WTC11 (cell line): ENCODE data around the gene ZNF827. TPM values are rescaled to one million over a fixed set of nuclear protein-coding genes. Genes with fewer than 3 reads are reported as not detected.

Source experiments
- ATAC-seq: fragments of 200-7000 bp; cut with Tn5 transposase; 2 replicates; pipeline ENCODE4 v1.10.0; 2021; ENCODE audit warnings: mild to moderate bottlenecking, moderate library complexity
- CTCF ChIA-PET: fragments of 300-600 bp; sonication (Branson Sonifier 250); formaldehyde crosslinking; loops from one replicate; lab custom pipeline; 2021; ENCODE audit warnings: antibody characterized with exemption; lab: Charles Lee
- POLR2A ChIA-PET: fragments of 350-600 bp; sonication (Branson Sonifier 250); formaldehyde crosslinking; loops from one replicate; lab custom pipeline; 2021; ENCODE audit warnings: antibody characterized with exemption; lab: Charles Lee
- DNase-seq: peaks from one replicate; pipeline ENCODE4 v3.0.0; 2021; ENCODE audit warnings: low spot score
- H3K27ac Mint-ChIP-seq: 2 replicates; pipeline ENCODE4 v1.8.0; 2021; ENCODE audit warnings: mixed read lengths
- H3K27me3 Mint-ChIP-seq: 2 replicates; pipeline ENCODE4 v1.8.0; 2021; ENCODE audit warnings: low read depth, mild to moderate bottlenecking, moderate library complexity, mixed read lengths
- H3K36me3 Mint-ChIP-seq: 2 replicates; pipeline ENCODE4 v1.8.0; 2021; ENCODE audit warnings: mixed read lengths
- H3K4me1 Mint-ChIP-seq: 2 replicates; pipeline ENCODE4 v1.8.0; 2022; ENCODE audit warnings: mixed read lengths
- H3K4me3 Mint-ChIP-seq: 2 replicates; pipeline ENCODE4 v1.8.0; 2021; ENCODE audit warnings: mild to moderate bottlenecking, moderate library complexity, mixed read lengths
- H3K9me3 Mint-ChIP-seq: 2 replicates; pipeline ENCODE4 v1.8.0; 2021; ENCODE audit warnings: mixed read lengths
- CDX4 ChIP-seq: fragments of 250-450 bp; sonication (Bioruptor Pico); IDR thresholded peaks from 2 replicates; pipeline ENCODE4 v1.9.0; 2021; ENCODE audit warnings: moderate library complexity, mild to moderate bottlenecking, inconsistent platforms, borderline replicate concordance
- CREB1 ChIP-seq: sonication (generic); formaldehyde crosslinking; IDR thresholded peaks from 2 replicates; pipeline ENCODE4 v1.8.0; 2023; ENCODE audit warnings: mild to moderate bottlenecking, missing genetic modification reagents
- ELF4 ChIP-seq: sonication (generic); formaldehyde crosslinking; IDR thresholded peaks from 2 replicates; pipeline ENCODE4 v1.8.1; 2022; ENCODE audit warnings: low read depth, mild to moderate bottlenecking, moderate library complexity, missing genetic modification reagents
- NFYB ChIP-seq: sonication (generic); formaldehyde crosslinking; conservative IDR thresholded peaks from 2 replicates; pipeline ENCODE4 v1.8.0; 2022; ENCODE audit warnings: low read depth, missing genetic modification reagents
- PRDM15 ChIP-seq: sonication (generic); formaldehyde crosslinking; IDR thresholded peaks from 2 replicates; pipeline ENCODE4 v1.8.0; 2022; ENCODE audit warnings: missing genetic modification reagents
- PRRX2 ChIP-seq: fragments of 250-450 bp; sonication (Bioruptor Pico); IDR thresholded peaks from 2 replicates; pipeline ENCODE4 v1.8.0; 2021; ENCODE audit warnings: mild to moderate bottlenecking
- SP1 ChIP-seq: sonication (generic); formaldehyde crosslinking; conservative IDR thresholded peaks from 2 replicates; pipeline ENCODE4 v1.8.1; 2022; ENCODE audit warnings: missing genetic modification reagents
- ZBTB43 ChIP-seq: sonication (generic); formaldehyde crosslinking; IDR thresholded peaks from 2 replicates; pipeline ENCODE4 v1.8.1; 2023; ENCODE audit warnings: mild to moderate bottlenecking, missing genetic modification reagents
- ZMAT4 ChIP-seq: fragments of 250-450 bp; sonication (Bioruptor Pico); IDR thresholded peaks from 2 replicates; pipeline ENCODE4 v1.9.0; 2021; ENCODE audit warnings: mild to moderate bottlenecking
- ZNF121 ChIP-seq: sonication (generic); formaldehyde crosslinking; IDR thresholded peaks from 2 replicates; pipeline ENCODE4 v1.8.0; 2023; ENCODE audit warnings: missing genetic modification reagents
- ZNF263 ChIP-seq: sonication (generic); formaldehyde crosslinking; IDR thresholded peaks from 2 replicates; pipeline ENCODE4 v1.8.1; 2022; ENCODE audit warnings: low read depth, mild to moderate bottlenecking, moderate library complexity, missing genetic modification reagents
- ZNF671 ChIP-seq: fragments of 250-450 bp; sonication (Bioruptor Pico); IDR thresholded peaks from 2 replicates; pipeline ENCODE4 v1.8.0; 2021; ENCODE audit warnings: mild to moderate bottlenecking
- total RNA-seq: library from RNA; stranded (reverse); gene quantifications from 3 replicates; pipeline ENCODE4 v1.2.3, GENCODE V29; 2021
- TF ChIP-seq, protein P1 (sequence below): sonication (generic); formaldehyde crosslinking; IDR thresholded peaks from 2 replicates; pipeline ENCODE4 v1.8.1; 2023; ENCODE audit warnings: mild to moderate bottlenecking, missing genetic modification reagents, moderate library complexity
- TF ChIP-seq, protein P2 (sequence below): sonication (generic); formaldehyde crosslinking; conservative IDR thresholded peaks from 2 replicates; pipeline ENCODE4 v1.8.1; 2023; ENCODE audit warnings: mild to moderate bottlenecking, low read depth, missing genetic modification reagents, moderate library complexity

The ZNF827 gene
- total RNA-seq, 1 experiment from 2014 or later = 25.6 TPM

DNA sequence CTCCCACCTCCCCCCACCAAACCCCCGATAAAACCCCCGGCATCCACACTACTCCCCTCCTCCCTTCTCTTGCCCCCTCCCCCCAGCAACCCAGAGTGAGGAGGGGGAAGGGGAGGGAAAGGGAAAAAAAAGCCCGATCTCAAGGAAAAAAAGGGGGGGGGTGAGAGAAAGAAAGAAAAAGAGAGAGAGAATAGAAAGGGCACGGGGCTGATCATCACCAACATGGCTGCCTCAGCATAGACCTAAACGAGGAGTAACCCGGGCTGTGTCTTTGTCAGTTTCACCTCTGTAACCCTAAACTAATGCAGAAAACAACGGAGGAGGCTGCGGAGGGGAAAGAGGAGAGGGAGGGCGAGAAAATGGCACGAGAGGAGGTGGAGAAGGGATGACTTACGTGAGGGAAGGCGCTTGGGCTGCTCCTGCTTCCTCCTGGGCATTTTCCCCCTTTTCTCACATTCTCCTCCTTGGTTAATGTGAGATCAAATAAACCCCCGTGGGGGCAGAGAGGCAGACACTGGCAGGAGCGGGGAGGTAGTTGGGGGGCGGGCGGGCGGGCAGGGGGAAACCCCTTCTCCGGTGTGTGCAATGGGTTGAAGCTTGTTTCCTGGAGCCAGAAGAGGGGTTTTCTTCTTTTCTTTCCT lies 532 bp downstream of the ZNF827 start:
- TF ChIP-seq NFYB (CRISPR knock-in tag) (no peak), ELF4 (CRISPR knock-in tag) (no peak), ZMAT4 (CRISPR knock-in tag) (no peak), ZNF671 (CRISPR knock-in tag) (no peak), SP1 (CRISPR knock-in tag) (no peak), CREB1 (no peak), PRRX2 (CRISPR knock-in tag) (no peak), ZBTB43 (CRISPR knock-in tag) (no peak), ZNF263 (CRISPR knock-in tag) (no peak), CDX4 (CRISPR knock-in tag) (no peak), PRDM15 (CRISPR knock-in tag) (no peak), ZNF121 (no peak)
- TF ChIP-seq, protein P1, sequence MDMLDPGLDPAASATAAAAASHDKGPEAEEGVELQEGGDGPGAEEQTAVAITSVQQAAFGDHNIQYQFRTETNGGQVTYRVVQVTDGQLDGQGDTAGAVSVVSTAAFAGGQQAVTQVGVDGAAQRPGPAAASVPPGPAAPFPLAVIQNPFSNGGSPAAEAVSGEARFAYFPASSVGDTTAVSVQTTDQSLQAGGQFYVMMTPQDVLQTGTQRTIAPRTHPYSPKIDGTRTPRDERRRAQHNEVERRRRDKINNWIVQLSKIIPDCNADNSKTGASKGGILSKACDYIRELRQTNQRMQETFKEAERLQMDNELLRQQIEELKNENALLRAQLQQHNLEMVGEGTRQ (CRISPR knock-in tag) = no peak
- TF ChIP-seq, protein P2, sequence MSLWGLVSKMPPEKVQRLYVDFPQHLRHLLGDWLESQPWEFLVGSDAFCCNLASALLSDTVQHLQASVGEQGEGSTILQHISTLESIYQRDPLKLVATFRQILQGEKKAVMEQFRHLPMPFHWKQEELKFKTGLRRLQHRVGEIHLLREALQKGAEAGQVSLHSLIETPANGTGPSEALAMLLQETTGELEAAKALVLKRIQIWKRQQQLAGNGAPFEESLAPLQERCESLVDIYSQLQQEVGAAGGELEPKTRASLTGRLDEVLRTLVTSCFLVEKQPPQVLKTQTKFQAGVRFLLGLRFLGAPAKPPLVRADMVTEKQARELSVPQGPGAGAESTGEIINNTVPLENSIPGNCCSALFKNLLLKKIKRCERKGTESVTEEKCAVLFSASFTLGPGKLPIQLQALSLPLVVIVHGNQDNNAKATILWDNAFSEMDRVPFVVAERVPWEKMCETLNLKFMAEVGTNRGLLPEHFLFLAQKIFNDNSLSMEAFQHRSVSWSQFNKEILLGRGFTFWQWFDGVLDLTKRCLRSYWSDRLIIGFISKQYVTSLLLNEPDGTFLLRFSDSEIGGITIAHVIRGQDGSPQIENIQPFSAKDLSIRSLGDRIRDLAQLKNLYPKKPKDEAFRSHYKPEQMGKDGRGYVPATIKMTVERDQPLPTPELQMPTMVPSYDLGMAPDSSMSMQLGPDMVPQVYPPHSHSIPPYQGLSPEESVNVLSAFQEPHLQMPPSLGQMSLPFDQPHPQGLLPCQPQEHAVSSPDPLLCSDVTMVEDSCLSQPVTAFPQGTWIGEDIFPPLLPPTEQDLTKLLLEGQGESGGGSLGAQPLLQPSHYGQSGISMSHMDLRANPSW (CRISPR knock-in tag) = no peak
- DNase-seq (peak; percentile 29), ATAC-seq (no peak)
- peak overlapping the region; percentile 99 for H3K27ac Mint-ChIP-seq
- H3K4me3 Mint-ChIP-seq = peak overlapping the region; percentile 100
- no peaks in the 10 kb centered on the region for H3K36me3 Mint-ChIP-seq
- no peaks in the 10 kb centered on the region for H3K9me3 Mint-ChIP-seq
- ChIA-PET POLR2A (interaction anchor here (1.0 kb wide), 1 partner anchor 32 kb away, joined by 5 read pairs; no protein-coding TSS in a partner anchor), CTCF (no interaction called here)
- H3K4me1 Mint-ChIP-seq = peaks cover 40% of the 10 kb centered on the region
- no peaks in the 10 kb centered on the region for H3K27me3 Mint-ChIP-seq
